Effector memory CD4-positive, alpha-beta T cell (primary cell): ENCODE data around the gene PMF1.

Source experiments
- DNase-seq, 3 donors: peaks; one replicate each; pipeline ENCODE4 v3.0.0-alpha.2; 2020
- H3K27ac ChIP-seq: 2 replicates; pipeline ENCODE4 v1.7.0; 2013; ENCODE audit warnings: mild to moderate bottlenecking, low read length, moderate library complexity; ENCODE audit not compliant: insufficient read depth, poor library complexity, severe bottlenecking
- H3K27me3 ChIP-seq: replicated peaks from 2 replicates; pipeline ENCODE4 v1.7.0; 2013; ENCODE audit warnings: mild to moderate bottlenecking, low read length; ENCODE audit not compliant: insufficient read depth, control insufficient read depth, poor library complexity, severe bottlenecking
- H3K36me3 ChIP-seq: 2 replicates; pipeline ENCODE4 v1.7.0; 2013; ENCODE audit warnings: mild to moderate bottlenecking, low read length, moderate library complexity; ENCODE audit not compliant: control insufficient read depth, insufficient read depth
- H3K4me1 ChIP-seq: 2 replicates; pipeline ENCODE4 v1.7.0; 2013; ENCODE audit warnings: low read length, mild to moderate bottlenecking; ENCODE audit not compliant: control insufficient read depth, insufficient read depth, poor library complexity, severe bottlenecking
- H3K4me3 ChIP-seq: 2 replicates; pipeline ENCODE4 v1.7.0; 2013; ENCODE audit warnings: low read length, low read depth, mild to moderate bottlenecking; ENCODE audit not compliant: insufficient read depth, poor library complexity, severe bottlenecking
- H3K9me3 ChIP-seq: 2 replicates; pipeline ENCODE4 v1.7.0; 2013; ENCODE audit warnings: mild to moderate bottlenecking, low read length, moderate library complexity; ENCODE audit not compliant: control insufficient read depth
- total RNA-seq, 3 donors: gene quantifications; one replicate each; lab custom pipeline; 2026; lab: John Stamatoyannopoulos, UW

Gene PMF1
- 12.5 to 14.3 (median 13.5) reads per million in 3 donors for total RNA-seq

- H3K27me3 ChIP-seq, result no peaks in the 10 kb centered on the region
- peak within 1 kb of the TSS; percentile 94 for H3K27ac ChIP-seq
- H3K4me3 ChIP-seq, result peak within 1 kb of the TSS; percentile 77
- H3K4me1 ChIP-seq, result peaks cover 17% of the 10 kb centered on the region
- H3K9me3 ChIP-seq, result no peaks in the 10 kb centered on the region
- H3K36me3 ChIP-seq, result peaks cover 18% of the 10 kb centered on the region
- DNase-seq, result peak; percentile 87 to 95 (median 93)
Measured at GRCh38 chr1:156212833-156213643, at the start of gene PMF1. PMF1 (plus strand) TSS chr1:156213007; CDS start chr1:156213016, 9 bp downstream.

GRCh38 chr1:156163712-156164111, 49.1 kb upstream of the PMF1 start:
- H3K9me3 ChIP-seq, result no peaks in the 10 kb centered on the region
- DNase-seq, result no peak
- peaks cover 9% of the 10 kb centered on the region for H3K4me1 ChIP-seq
- no peaks in the 10 kb centered on the region for H3K36me3 ChIP-seq
- H3K4me3 ChIP-seq, result no peak overlapping the region
- no peaks in the 10 kb centered on the region for H3K27me3 ChIP-seq
- H3K27ac ChIP-seq, result no peak overlapping the region

- Histone ChIP-seq H3K27ac (no peak overlapping the region), H3K27me3 (no peaks in the 10 kb centered on the region), H3K36me3 (no peaks in the 10 kb centered on the region), H3K4me3 (no peak overlapping the region), H3K4me1 (peaks cover 9% of the 10 kb centered on the region), H3K9me3 (no peaks in the 10 kb centered on the region)
- no peak for DNase-seq
Measured at GRCh38 chr1:156164125-156164831, 48.5 kb upstream of the PMF1 start.

GRCh38 chr1:156165083-156165482, 47.7 kb upstream of the PMF1 start:
- Histone ChIP-seq H3K4me3 (no peak overlapping the region), H3K4me1 (peaks cover 9% of the 10 kb centered on the region), H3K27me3 (no peaks in the 10 kb centered on the region), H3K27ac (no peak overlapping the region), H3K9me3 (no peaks in the 10 kb centered on the region), H3K36me3 (no peaks in the 10 kb centered on the region)
- DNase-seq, result no peak

- Histone ChIP-seq H3K36me3 (no peaks in the 10 kb centered on the region), H3K27me3 (no peaks in the 10 kb centered on the region), H3K4me1 (no peaks in the 10 kb centered on the region), H3K9me3 (no peaks in the 10 kb centered on the region), H3K4me3 (no peak overlapping the region), H3K27ac (no peak overlapping the region)
- no peak for DNase-seq
Measured at GRCh38 chr1:156167536-156167935, 45.3 kb upstream of the PMF1 start.

- Histone ChIP-seq H3K27ac (no peak overlapping the region), H3K36me3 (no peaks in the 10 kb centered on the region)
- no peak for DNase-seq
Measured at GRCh38 chr1:156172696-156173470, 39.9 kb upstream of the PMF1 start.

GRCh38 chr1:156176610-156177210, 36.1 kb upstream of the PMF1 start:
- H3K27ac ChIP-seq, result no peak overlapping the region
- H3K9me3 ChIP-seq, result no peaks in the 10 kb centered on the region
- no peaks in the 10 kb centered on the region for H3K27me3 ChIP-seq
- H3K36me3 ChIP-seq, result no peaks in the 10 kb centered on the region
- no peak for DNase-seq
- H3K4me3 ChIP-seq, result no peak overlapping the region
- H3K4me1 ChIP-seq, result no peaks in the 10 kb centered on the region

More at GRCh38 chr1:156172696-156173470, 39.9 kb upstream of the PMF1 start:
- Histone ChIP-seq H3K4me3 (no peak overlapping the region), H3K9me3 (no peaks in the 10 kb centered on the region), H3K27me3 (no peaks in the 10 kb centered on the region), H3K4me1 (no peaks in the 10 kb centered on the region)

- no peak for DNase-seq
- no peak overlapping the region for H3K27ac ChIP-seq
- no peaks in the 10 kb centered on the region for H3K27me3 ChIP-seq
- H3K36me3 ChIP-seq, result no peaks in the 10 kb centered on the region
- H3K4me1 ChIP-seq, result no peaks in the 10 kb centered on the region
- no peak overlapping the region for H3K4me3 ChIP-seq
- no peaks in the 10 kb centered on the region for H3K9me3 ChIP-seq
Measured at GRCh38 chr1:156177919-156178654, 34.7 kb upstream of the PMF1 start.

- DNase-seq, result no peak
- no peak overlapping the region for H3K4me3 ChIP-seq
Measured at GRCh38 chr1:156180471-156180870, 32.3 kb upstream of the PMF1 start.

More at GRCh38 chr1:156180471-156180870, 32.3 kb upstream of the PMF1 start:
- no peaks in the 10 kb centered on the region for H3K4me1 ChIP-seq
- no peaks in the 10 kb centered on the region for H3K36me3 ChIP-seq
- no peak overlapping the region for H3K27ac ChIP-seq
- no peaks in the 10 kb centered on the region for H3K9me3 ChIP-seq
- H3K27me3 ChIP-seq, result no peaks in the 10 kb centered on the region
